OCI-LY3 (cell line): Measurements from ENCODE around the gene PPM1K.

Experiments
- CTCF ChIP-seq: fragments of 200-600, 300-600 bp; sonication (generic); IDR thresholded peaks from 2 replicates; pipeline ENCODE4 v1.5.1; 2014; ENCODE audit warnings: antibody characterized with exemption, low read length, low read depth
- EZH2phosphoT487 ChIP-seq: fragments of 200-600 bp; shearing (Covaris generic); IDR thresholded peaks from 2 replicates; pipeline ENCODE4 v1.6.1; 2018; ENCODE audit warnings: antibody characterized with exemption, mixed run types, low read depth

GRCh38 chr4:88291003-88291402 lies 6.6 kb upstream of the PPM1K start:
- no peak for TF ChIP-seq CTCF
- no peak for TF ChIP-seq EZH2phosphoT487
